Head of caudate nucleus (tissue), 42 donors: Measurements from ENCODE around the gene CD58.
"Not testable (repeated sequence)": the region's sequence is repeated elsewhere in the genome, so short reads cannot be mapped to it uniquely, and the experiment has no call there.

Experiments used
- DNase-seq, 42 donors: peaks; one replicate each; pipeline versions ENCODE4 v3.0.0 to v3.0.0-alpha.2; 2020 to 2021; ENCODE audit warnings: mixed read lengths in 7 of 42
- intact Hi-C: fragments of 100-400 bp; cut with DNase I; formaldehyde crosslinking; loops from one replicate; pipeline ENCODE4 v1.15.0; 2022

Gene CD58

GRCh38 chr1:116570358-116571214, at the start of gene CD58:
CD58 (minus strand) TSS chr1:116571026; CDS start chr1:116570972, 54 bp downstream.
- intact Hi-C loops: loop anchor here (10.0 kb wide), 1 partner anchor 484 kb away; no protein-coding TSS in a partner anchor
- DNase-seq: peak; percentile 48 to 89 (median 80)

GRCh38 chr1:116620392-116620791, 49.6 kb upstream of the CD58 start:
- intact Hi-C loops, DNase-seq: not testable (repeated sequence)

- DNase-seq, intact Hi-C loops: not testable (repeated sequence)
Observed at GRCh38 chr1:116619106-116619505, 48.3 kb upstream of the CD58 start.

GRCh38 chr1:116617808-116618207, 47.0 kb upstream of the CD58 start:
- intact Hi-C loops, DNase-seq: not testable (repeated sequence)

- DNase-seq, intact Hi-C loops: not testable (repeated sequence)
Observed at GRCh38 chr1:116613825-116614224, 43.0 kb upstream of the CD58 start.

GRCh38 chr1:116609801-116610371, 39.1 kb upstream of the CD58 start:
- DNase-seq, intact Hi-C loops: not testable (repeated sequence)

- intact Hi-C loops, DNase-seq: not testable (repeated sequence)
Observed at GRCh38 chr1:116608841-116609240, 38.0 kb upstream of the CD58 start.

- intact Hi-C loops, DNase-seq: not testable (repeated sequence)
Observed at GRCh38 chr1:116608151-116608550, 37.3 kb upstream of the CD58 start.

GRCh38 chr1:116607463-116607862, 36.6 kb upstream of the CD58 start:
- intact Hi-C loops: not testable (repeated sequence)

GRCh38 chr1:116606067-116606466, 35.2 kb upstream of the CD58 start:
- intact Hi-C loops, DNase-seq: not testable (repeated sequence)

More at GRCh38 chr1:116607463-116607862, 36.6 kb upstream of the CD58 start:
- not testable (repeated sequence) for DNase-seq

- intact Hi-C loops: no loop called here
Observed at GRCh38 chr1:116605315-116605714, 34.5 kb upstream of the CD58 start.

GRCh38 chr1:116604408-116604807, 33.6 kb upstream of the CD58 start:
- DNase-seq, intact Hi-C loops: not testable (repeated sequence)

More at GRCh38 chr1:116605315-116605714, 34.5 kb upstream of the CD58 start:
- DNase-seq: no peak

GRCh38 chr1:116603646-116604045, 32.8 kb upstream of the CD58 start:
- DNase-seq, intact Hi-C loops: not testable (repeated sequence)

GRCh38 chr1:116599369-116599768, 28.5 kb upstream of the CD58 start:
- DNase-seq, intact Hi-C loops: not testable (repeated sequence)

- peak in 33 of 42 donors; percentile 13 to 80 (median 44) for DNase-seq
- intact Hi-C loops: not testable (repeated sequence)
Observed at GRCh38 chr1:116598420-116599036, 27.7 kb upstream of the CD58 start.

GRCh38 chr1:116597388-116597787, 26.6 kb upstream of the CD58 start:
- intact Hi-C loops, DNase-seq: not testable (repeated sequence)

GRCh38 chr1:116596742-116597307, 26.0 kb upstream of the CD58 start:
- intact Hi-C loops, DNase-seq: not testable (repeated sequence)

GRCh38 chr1:116595946-116596741, 25.3 kb upstream of the CD58 start:
- intact Hi-C loops: not testable (repeated sequence)
- peak in 31 of 42 donors; percentile 25 to 79 (median 57) for DNase-seq
